HepG2 (cell line): ENCODE results near the gene ANAPC16. TPM values are rescaled to one million over a fixed set of nuclear protein-coding genes. Genes with fewer than 3 reads are reported as not detected.

ENCODE experiments used
- BRCA1 ChIP-seq: sonication (generic); formaldehyde crosslinking; IDR thresholded peaks from 2 replicates; pipeline ENCODE4 v1.4.0; 2020; ENCODE audit warnings: missing genetic modification reagents
- CHD4 ChIP-seq: fragments of 200-600 bp; sonication (generic); IDR thresholded peaks from 2 replicates; pipeline ENCODE4 v1.7.0; 2017; ENCODE audit warnings: mild to moderate bottlenecking, low read length, borderline replicate concordance
- ELF4 ChIP-seq: sonication (generic); formaldehyde crosslinking; IDR thresholded peaks from 2 replicates; pipeline ENCODE4 v1.5.0; 2020; ENCODE audit warnings: missing genetic modification reagents, mild to moderate bottlenecking, moderate library complexity, borderline replicate concordance
- FOXP1 ChIP-seq, 2 experiments: fragments of 450-650 bp in 1 of 2; IDR thresholded peaks; 2 replicates each; pipeline ENCODE4 v1.6.1; 2017 to 2018; ENCODE audit warnings: antibody characterized with exemption in 1 of 2
- GATAD2A ChIP-seq: IDR thresholded peaks from 2 replicates; pipeline ENCODE4 v1.6.1; 2016
- IKZF4 ChIP-seq: sonication (generic); formaldehyde crosslinking; IDR thresholded peaks from 2 replicates; pipeline ENCODE4 v1.5.1; 2020; ENCODE audit warnings: borderline replicate concordance, mild to moderate bottlenecking, low read depth, missing genetic modification reagents; ENCODE audit errors: not compliant biosample characterization
- KDM5B ChIP-seq: sonication (generic); formaldehyde crosslinking; IDR thresholded peaks from 2 replicates; pipeline ENCODE4 v1.4.0; 2020; ENCODE audit warnings: missing genetic modification reagents, mild to moderate bottlenecking, borderline replicate concordance
- NR2F1 ChIP-seq, 2 experiments: fragments of 450-650 bp in 1 of 2; formaldehyde crosslinking in 1 of 2; IDR thresholded peaks; 2 replicates each; pipeline versions ENCODE4 v1.5.0 to v1.6.1; 2016 to 2020; ENCODE audit warnings: mild to moderate bottlenecking in 1 of 2, missing compliant biosample characterization in 1 of 2, missing genetic modification reagents in 1 of 2, moderate library complexity in 1 of 2
- POLR2A ChIP-seq, 2 experiments: IDR thresholded peaks; 2 replicates each; pipeline ENCODE4 v1.6.1; 2011; ENCODE audit warnings: low read depth in 2 of 2, low read length in 2 of 2, mild to moderate bottlenecking in 1 of 2, moderate library complexity in 1 of 2; ENCODE audit not compliant: insufficient read depth in 1 of 2
- TSC22D2 ChIP-seq: sonication (generic); formaldehyde crosslinking; IDR thresholded peaks from 2 replicates; pipeline ENCODE4 v1.5.1; 2020; ENCODE audit warnings: missing genetic modification reagents, mild to moderate bottlenecking, borderline replicate concordance
- ZNF235 ChIP-seq: sonication (generic); formaldehyde crosslinking; IDR thresholded peaks from 2 replicates; pipeline ENCODE4 v1.8.1; 2023; ENCODE audit warnings: mild to moderate bottlenecking, missing genetic modification reagents, borderline replicate concordance
- ZNF282 ChIP-seq: fragments of 450-650 bp; IDR thresholded peaks from 2 replicates; pipeline ENCODE4 v1.6.1; 2018; ENCODE audit not compliant: partially characterized antibody
- ZNF441 ChIP-seq: sonication (generic); formaldehyde crosslinking; IDR thresholded peaks from 2 replicates; pipeline ENCODE4 v1.7.0; 2021; ENCODE audit warnings: missing genetic modification reagents, borderline replicate concordance
- ZNF564 ChIP-seq: sonication (generic); formaldehyde crosslinking; IDR thresholded peaks from 2 replicates; pipeline ENCODE4 v1.8.1; 2023; ENCODE audit warnings: mild to moderate bottlenecking, missing genetic modification reagents
- ZNF570 ChIP-seq: sonication (generic); formaldehyde crosslinking; IDR thresholded peaks from 2 replicates; pipeline ENCODE4 v1.4.0; 2020; ENCODE audit warnings: mild to moderate bottlenecking, missing genetic modification reagents, borderline replicate concordance
- polyA plus RNA-seq, 8 experiments: library from polyadenylated mRNA; depleted of rRNA in 3 of 8; stranded (reverse) in 7 of 8; unstranded in 1 of 8; fragments of >200 nt; fragmentation: Illumina TruSeq in 4 of 8; extraction: Trizol in 4 of 8; gene quantifications; 2 replicates each; pipeline versions ENCODE4 v1.2.1 to v1.2.3, GENCODE V29; 2011 to 2016; ENCODE audit warnings: low read depth in 4 of 8, missing spikeins in 1 of 8, mixed read lengths in 1 of 8; ENCODE audit not compliant: insufficient read depth in 1 of 8
- total RNA-seq, 5 experiments: library from RNA; depleted of rRNA; stranded (reverse); fragments of >200 nt; fragmentation: Illumina TruSeq; extraction: Trizol; gene quantifications; 2 replicates each; pipeline ENCODE4 v1.2.3, GENCODE V29; 2016; ENCODE audit warnings: low read depth in 1 of 5
- TF ChIP-seq, protein P1 (sequence below): sonication (generic); formaldehyde crosslinking; IDR thresholded peaks from 2 replicates; pipeline ENCODE4; 2020; ENCODE audit warnings: missing genetic modification reagents, mild to moderate bottlenecking, borderline replicate concordance
- TF ChIP-seq, protein P2 (sequence below): IDR thresholded peaks from 2 replicates; pipeline ENCODE4 v1.6.1; 2018; ENCODE audit warnings: missing genetic modification reagents, mild to moderate bottlenecking, missing compliant biosample characterization
- TF ChIP-seq, protein P3 (sequence below): sonication (generic); formaldehyde crosslinking; conservative IDR thresholded peaks from 2 replicates; pipeline ENCODE4 v1.8.0; 2022; ENCODE audit warnings: missing genetic modification reagents
- TF ChIP-seq, protein P4 (sequence below): sonication (generic); formaldehyde crosslinking; IDR thresholded peaks from 2 replicates; pipeline ENCODE4 v1.4.0; 2020; ENCODE audit warnings: missing genetic modification reagents
- TF ChIP-seq, protein P5 (sequence below): sonication (generic); formaldehyde crosslinking; conservative IDR thresholded peaks from 2 replicates; pipeline ENCODE4 v1.4.0; 2020; ENCODE audit warnings: missing genetic modification reagents

Gene ANAPC16
- total and polyA plus RNA-seq, 2 of the 13 experiments (the other 11 are each of a cell fraction or from before 2014, with no cell fraction given): 74.8 to 89.4 TPM

DNA sequence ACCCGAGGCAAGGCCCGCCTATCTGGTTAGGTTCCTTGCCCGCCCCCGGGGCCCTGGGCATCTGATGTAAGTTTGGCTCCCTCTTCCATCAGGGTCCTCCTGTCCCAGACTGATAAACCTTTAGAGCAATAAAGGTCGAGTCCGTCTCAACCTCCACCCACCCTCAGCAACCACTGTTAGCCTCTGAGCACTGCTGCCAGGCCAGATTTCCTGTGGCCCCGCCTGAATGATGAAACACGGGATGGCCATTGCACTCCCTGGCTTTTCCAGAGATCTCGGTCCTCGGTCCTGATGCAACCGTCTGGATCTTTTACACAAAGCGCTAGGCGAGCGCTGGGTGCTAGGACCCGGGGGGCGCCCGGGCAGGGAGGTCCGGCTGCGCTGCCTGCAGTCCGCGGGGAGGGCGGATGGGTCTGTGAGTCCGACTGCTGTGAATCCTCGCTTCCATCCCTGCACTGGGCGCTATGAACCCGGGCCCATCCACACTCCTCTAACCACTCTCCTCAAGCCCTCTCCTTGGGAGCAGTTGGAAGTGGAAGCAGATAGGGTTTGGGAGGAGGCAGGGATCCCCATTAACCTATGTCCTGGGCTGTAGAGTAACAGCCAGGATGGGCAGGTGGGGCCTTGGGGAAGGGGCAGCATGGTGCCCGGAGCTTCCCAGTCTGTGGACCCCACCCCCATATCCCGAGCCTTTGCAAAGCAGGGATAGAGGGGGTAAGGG is 57.0 kb downstream of the ANAPC16 start (continued):
- TF ChIP-seq, protein P1, sequence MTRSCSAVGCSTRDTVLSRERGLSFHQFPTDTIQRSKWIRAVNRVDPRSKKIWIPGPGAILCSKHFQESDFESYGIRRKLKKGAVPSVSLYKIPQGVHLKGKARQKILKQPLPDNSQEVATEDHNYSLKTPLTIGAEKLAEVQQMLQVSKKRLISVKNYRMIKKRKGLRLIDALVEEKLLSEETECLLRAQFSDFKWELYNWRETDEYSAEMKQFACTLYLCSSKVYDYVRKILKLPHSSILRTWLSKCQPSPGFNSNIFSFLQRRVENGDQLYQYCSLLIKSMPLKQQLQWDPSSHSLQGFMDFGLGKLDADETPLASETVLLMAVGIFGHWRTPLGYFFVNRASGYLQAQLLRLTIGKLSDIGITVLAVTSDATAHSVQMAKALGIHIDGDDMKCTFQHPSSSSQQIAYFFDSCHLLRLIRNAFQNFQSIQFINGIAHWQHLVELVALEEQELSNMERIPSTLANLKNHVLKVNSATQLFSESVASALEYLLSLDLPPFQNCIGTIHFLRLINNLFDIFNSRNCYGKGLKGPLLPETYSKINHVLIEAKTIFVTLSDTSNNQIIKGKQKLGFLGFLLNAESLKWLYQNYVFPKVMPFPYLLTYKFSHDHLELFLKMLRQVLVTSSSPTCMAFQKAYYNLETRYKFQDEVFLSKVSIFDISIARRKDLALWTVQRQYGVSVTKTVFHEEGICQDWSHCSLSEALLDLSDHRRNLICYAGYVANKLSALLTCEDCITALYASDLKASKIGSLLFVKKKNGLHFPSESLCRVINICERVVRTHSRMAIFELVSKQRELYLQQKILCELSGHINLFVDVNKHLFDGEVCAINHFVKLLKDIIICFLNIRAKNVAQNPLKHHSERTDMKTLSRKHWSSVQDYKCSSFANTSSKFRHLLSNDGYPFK (CRISPR knock-in tag): peak; percentile 77; the same call in 1 of the 2 replicates
- TF ChIP-seq, protein P2, sequence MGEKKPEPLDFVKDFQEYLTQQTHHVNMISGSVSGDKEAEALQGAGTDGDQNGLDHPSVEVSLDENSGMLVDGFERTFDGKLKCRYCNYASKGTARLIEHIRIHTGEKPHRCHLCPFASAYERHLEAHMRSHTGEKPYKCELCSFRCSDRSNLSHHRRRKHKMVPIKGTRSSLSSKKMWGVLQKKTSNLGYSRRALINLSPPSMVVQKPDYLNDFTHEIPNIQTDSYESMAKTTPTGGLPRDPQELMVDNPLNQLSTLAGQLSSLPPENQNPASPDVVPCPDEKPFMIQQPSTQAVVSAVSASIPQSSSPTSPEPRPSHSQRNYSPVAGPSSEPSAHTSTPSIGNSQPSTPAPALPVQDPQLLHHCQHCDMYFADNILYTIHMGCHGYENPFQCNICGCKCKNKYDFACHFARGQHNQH (CRISPR knock-in tag): peak; percentile 81
- peak in 1 of 2 experiments; percentile 70; a peak in 1 of 4 replicates for TF ChIP-seq POLR2A (IDR thresholded peaks at IDR 0.05; ENCODE audit: insufficient read depth in 1 of 2, low read depth in 2 of 2, low read length in 2 of 2)
- TF ChIP-seq ZNF570 (CRISPR knock-in tag): no peak
- no peak for TF ChIP-seq ZNF282
- TF ChIP-seq, protein P3, sequence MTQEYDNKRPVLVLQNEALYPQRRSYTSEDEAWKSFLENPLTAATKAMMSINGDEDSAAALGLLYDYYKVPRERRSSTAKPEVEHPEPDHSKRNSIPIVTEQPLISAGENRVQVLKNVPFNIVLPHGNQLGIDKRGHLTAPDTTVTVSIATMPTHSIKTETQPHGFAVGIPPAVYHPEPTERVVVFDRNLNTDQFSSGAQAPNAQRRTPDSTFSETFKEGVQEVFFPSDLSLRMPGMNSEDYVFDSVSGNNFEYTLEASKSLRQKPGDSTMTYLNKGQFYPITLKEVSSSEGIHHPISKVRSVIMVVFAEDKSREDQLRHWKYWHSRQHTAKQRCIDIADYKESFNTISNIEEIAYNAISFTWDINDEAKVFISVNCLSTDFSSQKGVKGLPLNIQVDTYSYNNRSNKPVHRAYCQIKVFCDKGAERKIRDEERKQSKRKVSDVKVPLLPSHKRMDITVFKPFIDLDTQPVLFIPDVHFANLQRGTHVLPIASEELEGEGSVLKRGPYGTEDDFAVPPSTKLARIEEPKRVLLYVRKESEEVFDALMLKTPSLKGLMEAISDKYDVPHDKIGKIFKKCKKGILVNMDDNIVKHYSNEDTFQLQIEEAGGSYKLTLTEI (CRISPR knock-in tag): no peak
- no peak for TF ChIP-seq ZNF235 (CRISPR knock-in tag)
- TF ChIP-seq, protein P4, sequence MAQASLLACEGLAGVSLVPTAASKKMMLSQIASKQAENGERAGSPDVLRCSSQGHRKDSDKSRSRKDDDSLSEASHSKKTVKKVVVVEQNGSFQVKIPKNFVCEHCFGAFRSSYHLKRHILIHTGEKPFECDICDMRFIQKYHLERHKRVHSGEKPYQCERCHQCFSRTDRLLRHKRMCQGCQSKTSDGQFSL (CRISPR knock-in tag): peak; percentile 62; the same call in 1 of the 2 replicates
- TF ChIP-seq BRCA1: no peak; the same call in 1 of the 2 replicates
- no peak for TF ChIP-seq FOXP1 (IDR thresholded peaks at IDR 0.05)
- no peak; the same call in 1 of the 2 replicates for TF ChIP-seq FOXP1 (CRISPR knock-in tag; IDR thresholded peaks at IDR 0.05)
- TF ChIP-seq, protein P5, sequence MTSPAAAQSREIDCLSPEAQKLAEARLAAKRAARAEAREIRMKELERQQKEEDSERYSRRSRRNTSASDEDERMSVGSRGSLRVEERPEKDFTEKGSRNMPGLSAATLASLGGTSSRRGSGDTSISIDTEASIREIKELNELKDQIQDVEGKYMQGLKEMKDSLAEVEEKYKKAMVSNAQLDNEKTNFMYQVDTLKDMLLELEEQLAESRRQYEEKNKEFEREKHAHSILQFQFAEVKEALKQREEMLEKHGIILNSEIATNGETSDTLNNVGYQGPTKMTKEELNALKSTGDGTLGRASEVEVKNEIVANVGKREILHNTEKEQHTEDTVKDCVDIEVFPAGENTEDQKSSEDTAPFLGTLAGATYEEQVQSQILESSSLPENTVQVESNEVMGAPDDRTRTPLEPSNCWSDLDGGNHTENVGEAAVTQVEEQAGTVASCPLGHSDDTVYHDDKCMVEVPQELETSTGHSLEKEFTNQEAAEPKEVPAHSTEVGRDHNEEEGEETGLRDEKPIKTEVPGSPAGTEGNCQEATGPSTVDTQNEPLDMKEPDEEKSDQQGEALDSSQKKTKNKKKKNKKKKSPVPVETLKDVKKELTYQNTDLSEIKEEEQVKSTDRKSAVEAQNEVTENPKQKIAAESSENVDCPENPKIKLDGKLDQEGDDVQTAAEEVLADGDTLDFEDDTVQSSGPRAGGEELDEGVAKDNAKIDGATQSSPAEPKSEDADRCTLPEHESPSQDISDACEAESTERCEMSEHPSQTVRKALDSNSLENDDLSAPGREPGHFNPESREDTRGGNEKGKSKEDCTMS (CRISPR knock-in tag): no peak
- peak in 1 of 2 experiments; percentile 53; a peak in 1 of 4 replicates for TF ChIP-seq NR2F1 (CRISPR knock-in tag; IDR thresholded peaks at IDR 0.05)
- TF ChIP-seq ELF4 (CRISPR knock-in tag): 0 out of 2 replicates have a peak, but pooled peaks have one; percentile 19
- no peak for TF ChIP-seq ZNF564 (CRISPR knock-in tag)
- no peak for TF ChIP-seq TSC22D2 (CRISPR knock-in tag)
- TF ChIP-seq GATAD2A (CRISPR knock-in tag): peak; percentile 93
- TF ChIP-seq KDM5B: peak; percentile 57
- TF ChIP-seq ZNF441 (CRISPR knock-in tag): peak; percentile 68; the same call in 1 of the 2 replicates
- peak; percentile 19 for TF ChIP-seq IKZF4 (CRISPR knock-in tag)
- TF ChIP-seq CHD4: peak; percentile 57; the same call in 1 of the 2 replicates
